ENCODE results near the gene SDK1. TPM values are rescaled to one million over a fixed set of nuclear protein-coding genes. Genes with fewer than 3 reads are reported as not detected.
"Not testable (repeated sequence)": the region's sequence is repeated elsewhere in the genome, so short reads cannot be mapped to it uniquely, and the experiment has no call there.

The SDK1 gene
- polyA plus RNA-seq, 2 donors: 0.33 to 0.47 TPM

DNA sequence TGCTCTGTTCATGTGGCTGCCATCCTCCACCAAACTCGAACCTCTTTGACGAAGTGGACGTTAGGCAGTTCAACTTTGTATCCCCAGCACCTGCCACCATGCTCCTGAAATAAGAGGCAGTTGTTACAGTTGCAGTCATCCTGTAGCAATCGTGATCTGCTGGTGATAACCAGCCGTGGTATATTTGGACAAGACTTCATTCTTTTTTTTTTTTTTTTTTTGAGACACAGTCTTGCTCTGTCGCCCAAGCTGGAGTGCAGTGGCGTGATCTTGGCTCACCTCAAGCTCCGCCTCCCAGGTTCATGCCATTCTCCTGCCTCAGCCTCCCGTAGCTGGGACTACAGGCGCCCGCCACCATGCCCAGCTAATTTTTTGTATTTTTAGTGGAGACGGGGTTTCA, 640.7 kb downstream of the SDK1 start:
- not testable (repeated sequence) for H3K4me3 ChIP-seq (ENCODE audit: low read depth in 1 of 2, low read length in 2 of 2); H3K36me3 ChIP-seq (ENCODE audit: control insufficient read depth in 2 of 2, insufficient read depth in 2 of 2, low read length in 1 of 2); H3K4me1 ChIP-seq (ENCODE audit: control insufficient read depth in 2 of 2, insufficient read depth in 2 of 2, low read length in 1 of 2); H3K27ac ChIP-seq (ENCODE audit: low read depth in 2 of 2, low read length in 1 of 2); H3K27me3 ChIP-seq (ENCODE audit: control insufficient read depth in 1 of 2, insufficient read depth in 2 of 2, low read length in 2 of 2); H3K9me3 ChIP-seq (ENCODE audit: control insufficient read depth in 2 of 2, insufficient read depth in 1 of 2, low read depth in 1 of 2, low read length in 1 of 2)
- 93 to 94% methylated on average over 12 of the region's 12 CpGs for WGBS, 2 donors

DNA sequence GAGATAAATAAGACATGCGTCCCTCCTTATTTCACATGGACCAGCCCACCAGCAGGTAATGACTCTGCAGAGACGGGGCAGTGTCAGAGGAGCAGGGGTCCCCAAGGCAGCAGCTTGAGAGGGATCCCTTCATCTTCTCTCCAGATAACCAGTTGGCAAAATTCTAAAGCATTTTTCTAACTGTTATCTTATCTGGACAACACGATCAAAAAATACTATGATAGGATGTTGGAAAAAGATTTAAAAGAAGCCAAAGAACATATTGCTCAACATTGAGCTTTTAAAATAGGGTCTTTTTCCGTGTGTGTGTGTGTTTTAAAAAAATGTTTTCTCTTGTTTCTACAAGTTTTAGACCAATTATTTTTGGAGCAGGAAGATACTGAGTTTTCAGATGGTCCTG, 641.2 kb downstream of the SDK1 start:
- no peaks in the 10 kb centered on the region for H3K9me3 ChIP-seq (ENCODE audit: control insufficient read depth in 2 of 2, insufficient read depth in 1 of 2, low read depth in 1 of 2, low read length in 1 of 2)
- H3K36me3 ChIP-seq (ENCODE audit: control insufficient read depth in 2 of 2, insufficient read depth in 2 of 2, low read length in 1 of 2): no peaks in the 10 kb centered on the region
- no peaks in the 10 kb centered on the region for H3K27me3 ChIP-seq (ENCODE audit: control insufficient read depth in 1 of 2, insufficient read depth in 2 of 2, low read length in 2 of 2)
- no peak overlapping the region for H3K4me3 ChIP-seq (ENCODE audit: low read depth in 1 of 2, low read length in 2 of 2)
- WGBS, 2 donors: 73 to 81% methylated on average over 4 of the region's 4 CpGs
- no peaks in the 10 kb centered on the region for H3K4me1 ChIP-seq (ENCODE audit: control insufficient read depth in 2 of 2, insufficient read depth in 2 of 2, low read length in 1 of 2)
- no peak overlapping the region for H3K27ac ChIP-seq (ENCODE audit: low read depth in 2 of 2, low read length in 1 of 2)

DNA sequence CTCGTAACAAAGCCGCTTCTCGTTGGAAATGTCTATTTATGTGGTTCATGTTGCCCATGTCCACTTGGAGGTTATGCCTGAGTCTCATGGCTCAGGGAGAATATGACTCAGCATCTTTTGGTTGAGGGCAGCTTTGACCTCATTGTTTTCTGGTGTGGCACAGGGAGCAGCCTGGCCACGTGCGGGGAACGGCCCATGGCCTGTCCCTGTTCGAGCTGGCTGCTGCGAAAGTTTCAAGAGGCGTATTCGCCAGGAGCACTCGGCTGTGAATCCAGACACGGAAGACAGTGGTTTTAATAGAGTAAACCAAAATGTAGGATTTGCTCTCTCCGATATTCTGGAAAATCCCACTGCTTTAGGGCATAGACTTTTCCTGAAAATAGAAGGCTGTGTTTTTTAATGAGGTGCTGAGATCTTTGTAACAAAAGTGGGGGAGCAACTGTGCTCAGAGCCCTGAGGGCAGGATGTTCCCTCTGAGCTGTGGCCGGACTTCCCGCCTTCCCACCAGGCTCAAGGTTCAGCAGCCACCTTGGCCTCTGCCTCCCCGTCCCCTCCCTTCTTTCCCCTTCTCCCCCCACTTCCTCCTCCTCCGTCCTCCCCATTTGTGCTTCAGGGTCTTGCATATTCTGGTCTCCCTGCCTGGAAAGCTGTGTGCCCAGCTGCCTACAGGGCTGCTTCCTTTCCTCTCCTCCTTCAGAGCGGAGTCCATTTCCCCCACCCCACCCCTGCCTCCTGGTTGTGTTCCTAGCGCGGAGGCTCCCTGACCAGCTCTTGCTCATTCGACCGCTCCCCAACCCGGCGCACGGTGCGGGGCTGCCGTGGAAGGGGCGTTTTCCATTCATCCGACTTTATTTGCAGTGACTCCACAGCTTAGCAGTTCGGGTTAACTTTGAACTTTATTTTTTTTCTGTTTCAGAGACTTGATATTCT, 642.0 kb downstream of the SDK1 start:
- Histone ChIP-seq H3K36me3 (ENCODE audit: control insufficient read depth in 2 of 2, insufficient read depth in 2 of 2, low read length in 1 of 2) (no peaks in the 10 kb centered on the region), H3K27ac (ENCODE audit: low read depth in 2 of 2, low read length in 1 of 2) (peak overlapping the region in 1 of 2 donors; percentile 45), H3K4me3 (ENCODE audit: low read depth in 1 of 2, low read length in 2 of 2) (no peak overlapping the region), H3K27me3 (ENCODE audit: control insufficient read depth in 1 of 2, insufficient read depth in 2 of 2, low read length in 2 of 2) (no peaks in the 10 kb centered on the region), H3K9me3 (ENCODE audit: control insufficient read depth in 2 of 2, insufficient read depth in 1 of 2, low read depth in 1 of 2, low read length in 1 of 2) (no peaks in the 10 kb centered on the region), H3K4me1 (ENCODE audit: control insufficient read depth in 2 of 2, insufficient read depth in 2 of 2, low read length in 1 of 2) (no peaks in the 10 kb centered on the region)
- 58 to 68% methylated on average over 29 to 30 of the region's 30 CpGs for WGBS, 2 donors

DNA sequence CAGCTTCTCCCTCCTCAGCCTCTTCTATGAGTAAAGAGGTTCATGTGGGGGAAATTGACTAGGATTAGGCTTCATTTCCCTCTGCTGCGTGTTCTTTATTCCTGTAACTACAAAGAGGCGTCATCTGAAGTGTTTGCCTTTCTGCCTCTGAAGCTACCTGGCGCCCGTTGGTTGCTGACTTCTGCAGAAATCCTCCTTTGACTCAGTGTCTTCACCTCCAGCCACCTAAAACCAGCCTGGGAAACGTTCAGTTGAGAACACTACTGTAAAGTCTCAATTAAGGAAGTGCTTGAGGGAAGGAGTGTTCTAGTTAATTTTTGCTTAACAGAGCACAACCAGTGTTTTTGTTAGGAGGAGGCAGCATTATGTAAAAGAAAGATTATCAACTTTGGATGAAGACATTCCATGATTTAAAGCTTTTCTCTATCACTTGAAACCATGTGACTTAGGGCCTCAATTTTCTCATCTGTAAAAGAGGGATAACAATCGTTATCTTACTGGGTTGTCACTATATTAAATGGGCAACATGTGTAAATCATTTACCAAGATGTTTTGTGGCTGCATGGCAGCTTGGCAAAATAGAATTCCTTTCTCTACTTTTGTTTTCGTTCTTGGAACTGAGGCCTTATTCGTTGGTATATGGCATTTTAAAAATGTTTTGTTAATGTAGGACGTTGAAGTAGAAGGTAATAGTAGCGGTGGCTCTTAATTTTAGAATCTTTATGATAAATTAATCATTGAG, 642.9 kb downstream of the SDK1 start:
- 62 to 65% methylated on average over 10 of the region's 10 CpGs for WGBS, 2 donors
- Histone ChIP-seq H3K4me3 (ENCODE audit: low read depth in 1 of 2, low read length in 2 of 2) (no peak overlapping the region), H3K27me3 (ENCODE audit: control insufficient read depth in 1 of 2, insufficient read depth in 2 of 2, low read length in 2 of 2) (no peaks in the 10 kb centered on the region), H3K36me3 (ENCODE audit: control insufficient read depth in 2 of 2, insufficient read depth in 2 of 2, low read length in 1 of 2) (no peaks in the 10 kb centered on the region), H3K9me3 (ENCODE audit: control insufficient read depth in 2 of 2, insufficient read depth in 1 of 2, low read depth in 1 of 2, low read length in 1 of 2) (no peaks in the 10 kb centered on the region), H3K4me1 (ENCODE audit: control insufficient read depth in 2 of 2, insufficient read depth in 2 of 2, low read length in 1 of 2) (no peaks in the 10 kb centered on the region), H3K27ac (ENCODE audit: low read depth in 2 of 2, low read length in 1 of 2) (no peak overlapping the region)

DNA sequence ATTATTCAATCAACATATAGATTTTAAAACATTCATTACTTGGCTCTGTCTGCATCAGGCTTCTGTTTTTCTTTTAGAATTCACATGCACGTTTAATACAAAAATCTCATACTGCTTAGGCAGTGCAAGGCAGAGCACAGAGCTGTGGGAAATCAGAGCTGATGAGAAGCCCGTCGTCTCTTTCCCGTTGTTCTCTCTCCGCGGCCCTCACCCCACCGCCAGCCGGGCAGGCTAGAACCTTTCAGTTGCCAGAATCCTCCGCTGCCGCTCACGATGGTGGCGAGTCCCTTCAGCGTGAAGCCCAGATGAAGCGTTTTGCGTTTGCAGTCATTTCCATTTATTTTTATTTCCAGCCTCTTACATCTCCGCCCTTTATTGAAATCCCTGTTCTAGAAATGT, 648.2 kb downstream of the SDK1 start:
- no peaks in the 10 kb centered on the region for H3K9me3 ChIP-seq (ENCODE audit: control insufficient read depth in 2 of 2, insufficient read depth in 1 of 2, low read depth in 1 of 2, low read length in 1 of 2)

DNA sequence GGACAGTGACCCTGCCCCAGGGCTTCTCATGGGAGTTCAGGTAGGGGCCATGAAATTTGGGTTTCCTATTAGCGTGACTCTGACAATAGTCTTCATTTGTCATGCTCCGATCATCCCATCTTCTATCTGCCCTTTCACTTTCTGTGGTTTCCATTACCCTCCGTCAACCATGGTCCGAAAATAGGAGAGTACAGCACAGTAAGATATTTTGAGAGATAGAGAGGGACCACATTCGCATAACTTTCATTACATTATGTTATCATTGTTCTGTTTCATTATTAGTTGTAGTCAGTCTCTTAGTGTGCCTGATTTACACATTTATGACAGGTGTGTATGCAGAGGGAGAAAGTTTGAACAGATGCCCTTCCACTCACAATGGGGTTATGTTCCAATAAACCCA, 649.2 kb downstream of the SDK1 start:
- Histone ChIP-seq H3K9me3 (ENCODE audit: control insufficient read depth in 2 of 2, insufficient read depth in 1 of 2, low read depth in 1 of 2, low read length in 1 of 2) (no peaks in the 10 kb centered on the region), H3K27me3 (ENCODE audit: control insufficient read depth in 1 of 2, insufficient read depth in 2 of 2, low read length in 2 of 2) (no peaks in the 10 kb centered on the region), H3K4me1 (ENCODE audit: control insufficient read depth in 2 of 2, insufficient read depth in 2 of 2, low read length in 1 of 2) (no peaks in the 10 kb centered on the region), H3K36me3 (ENCODE audit: control insufficient read depth in 2 of 2, insufficient read depth in 2 of 2, low read length in 1 of 2) (no peaks in the 10 kb centered on the region), H3K27ac (ENCODE audit: low read depth in 2 of 2, low read length in 1 of 2) (no peak overlapping the region), H3K4me3 (ENCODE audit: low read depth in 1 of 2, low read length in 2 of 2) (no peak overlapping the region)
- WGBS, 2 donors: 93 to 96% methylated on average over 5 of the region's 5 CpGs

More for the DNA sequence above, 648.2 kb downstream of the SDK1 start:
- Histone ChIP-seq H3K4me1 (ENCODE audit: control insufficient read depth in 2 of 2, insufficient read depth in 2 of 2, low read length in 1 of 2) (no peaks in the 10 kb centered on the region), H3K4me3 (ENCODE audit: low read depth in 1 of 2, low read length in 2 of 2) (no peak overlapping the region), H3K36me3 (ENCODE audit: control insufficient read depth in 2 of 2, insufficient read depth in 2 of 2, low read length in 1 of 2) (no peaks in the 10 kb centered on the region), H3K27me3 (ENCODE audit: control insufficient read depth in 1 of 2, insufficient read depth in 2 of 2, low read length in 2 of 2) (no peaks in the 10 kb centered on the region), H3K27ac (ENCODE audit: low read depth in 2 of 2, low read length in 1 of 2) (no peak overlapping the region)
- 66 to 81% methylated on average over 16 of the region's 16 CpGs for WGBS, 2 donors

DNA sequence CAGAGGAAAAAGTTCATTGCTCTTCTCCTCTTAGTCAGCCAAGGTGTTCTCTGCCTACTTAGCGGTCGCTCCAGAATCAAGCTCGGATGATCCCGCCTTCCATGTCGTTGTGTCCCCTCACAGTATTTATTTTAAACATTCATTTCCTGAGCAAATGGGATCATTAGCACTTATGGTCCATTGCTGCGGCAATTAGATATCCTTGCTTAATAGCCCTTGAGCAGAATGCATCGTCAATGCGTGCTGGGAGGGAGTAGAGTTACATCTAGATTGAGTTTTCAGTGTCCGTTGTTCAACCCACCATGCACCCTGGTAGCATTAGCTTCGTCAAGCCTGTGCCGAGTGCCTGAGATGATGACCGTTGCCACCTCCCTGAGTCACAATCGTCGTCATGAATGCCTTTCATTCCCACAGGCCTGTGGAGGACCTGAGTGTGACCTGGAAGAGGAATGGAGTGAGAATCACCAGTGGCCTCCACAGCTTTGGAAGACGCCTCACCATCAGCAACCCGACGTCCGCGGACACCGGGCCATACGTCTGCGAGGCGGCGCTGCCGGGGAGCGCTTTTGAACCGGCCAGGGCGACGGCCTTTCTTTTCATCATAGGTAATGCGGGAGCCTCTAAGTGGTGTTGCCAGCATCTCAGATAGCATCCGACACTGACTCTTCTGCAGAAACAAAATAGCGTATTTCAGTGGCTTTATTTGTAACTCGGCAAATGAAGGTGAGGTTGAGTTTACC, 650.4 kb downstream of the SDK1 start:
- no peaks in the 10 kb centered on the region for H3K36me3 ChIP-seq (ENCODE audit: control insufficient read depth in 2 of 2, insufficient read depth in 2 of 2, low read length in 1 of 2)
- whole genome bisulfite sequencing, 2 donors: 97% methylated on average over 33 of the region's 33 CpGs

DNA sequence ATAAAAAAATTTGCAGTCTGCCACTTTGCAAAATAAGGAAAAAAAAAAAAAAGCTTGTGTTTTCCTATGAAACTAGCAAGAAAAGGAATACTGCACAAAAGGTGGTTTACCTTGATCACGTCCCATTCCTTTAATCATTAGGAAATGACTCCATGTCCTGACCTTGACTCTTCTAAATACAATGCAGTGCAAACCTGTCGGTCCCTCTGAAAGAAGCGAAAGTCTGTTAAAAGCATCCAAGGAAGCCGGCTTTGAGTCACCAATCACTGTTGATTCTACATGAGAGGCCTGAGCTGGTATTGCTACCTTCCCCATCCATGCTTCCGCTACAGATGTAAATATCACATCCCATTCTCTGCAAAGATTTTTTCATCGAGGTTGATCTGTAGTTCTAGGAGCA, 652.1 kb downstream of the SDK1 start:
- peaks cover 5 to 15% of the 10 kb centered on the region in 2 donors for H3K4me1 ChIP-seq (ENCODE audit: control insufficient read depth in 2 of 2, insufficient read depth in 2 of 2, low read length in 1 of 2)
- no peaks in the 10 kb centered on the region for H3K9me3 ChIP-seq (ENCODE audit: control insufficient read depth in 2 of 2, insufficient read depth in 1 of 2, low read depth in 1 of 2, low read length in 1 of 2)
- H3K36me3 ChIP-seq (ENCODE audit: control insufficient read depth in 2 of 2, insufficient read depth in 2 of 2, low read length in 1 of 2): no peaks in the 10 kb centered on the region
- no peak overlapping the region for H3K4me3 ChIP-seq (ENCODE audit: low read depth in 1 of 2, low read length in 2 of 2)
- WGBS, 2 donors: 80 to 81% methylated on average over 6 of the region's 6 CpGs
- H3K27ac ChIP-seq (ENCODE audit: low read depth in 2 of 2, low read length in 1 of 2): no peak overlapping the region
- H3K27me3 ChIP-seq (ENCODE audit: control insufficient read depth in 1 of 2, insufficient read depth in 2 of 2, low read length in 2 of 2): no peaks in the 10 kb centered on the region

More for the DNA sequence above, 650.4 kb downstream of the SDK1 start:
- Histone ChIP-seq H3K9me3 (ENCODE audit: control insufficient read depth in 2 of 2, insufficient read depth in 1 of 2, low read depth in 1 of 2, low read length in 1 of 2) (no peaks in the 10 kb centered on the region), H3K27ac (ENCODE audit: low read depth in 2 of 2, low read length in 1 of 2) (no peak overlapping the region), H3K4me3 (ENCODE audit: low read depth in 1 of 2, low read length in 2 of 2) (no peak overlapping the region), H3K27me3 (ENCODE audit: control insufficient read depth in 1 of 2, insufficient read depth in 2 of 2, low read length in 2 of 2) (no peaks in the 10 kb centered on the region), H3K4me1 (ENCODE audit: control insufficient read depth in 2 of 2, insufficient read depth in 2 of 2, low read length in 1 of 2) (peaks cover 3 to 9% of the 10 kb centered on the region in 2 donors)

DNA sequence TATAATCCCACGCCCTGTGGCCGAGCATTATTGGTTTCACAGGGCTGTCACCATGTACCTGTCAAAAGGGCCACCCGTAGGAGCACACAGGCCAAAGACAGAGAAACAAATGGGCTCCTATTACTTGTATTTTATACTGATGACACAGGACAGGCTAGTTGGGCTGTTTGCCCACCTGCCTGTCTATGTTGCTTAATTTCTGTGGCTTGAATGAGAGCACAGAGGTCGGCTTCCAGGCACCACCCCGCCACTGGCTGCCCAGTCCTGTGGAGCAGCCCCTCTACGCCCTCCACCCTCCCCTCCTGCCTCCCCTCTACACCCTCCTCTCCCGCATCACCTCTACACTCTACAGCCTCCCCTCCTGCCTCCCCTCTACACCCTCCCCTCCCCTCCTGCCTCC, 652.9 kb downstream of the SDK1 start:
- 70 to 82% methylated on average over 6 to 7 of the region's 7 CpGs for WGBS, 2 donors
- H3K9me3 ChIP-seq (ENCODE audit: control insufficient read depth in 2 of 2, insufficient read depth in 1 of 2, low read depth in 1 of 2, low read length in 1 of 2): no peaks in the 10 kb centered on the region
- H3K27ac ChIP-seq (ENCODE audit: low read depth in 2 of 2, low read length in 1 of 2): no peak overlapping the region
- no peaks in the 10 kb centered on the region for H3K36me3 ChIP-seq (ENCODE audit: control insufficient read depth in 2 of 2, insufficient read depth in 2 of 2, low read length in 1 of 2)
- H3K27me3 ChIP-seq (ENCODE audit: control insufficient read depth in 1 of 2, insufficient read depth in 2 of 2, low read length in 2 of 2): no peaks in the 10 kb centered on the region
- H3K4me3 ChIP-seq (ENCODE audit: low read depth in 1 of 2, low read length in 2 of 2): no peak overlapping the region
- peaks cover 5 to 15% of the 10 kb centered on the region in 2 donors for H3K4me1 ChIP-seq (ENCODE audit: control insufficient read depth in 2 of 2, insufficient read depth in 2 of 2, low read length in 1 of 2)

Data from esophagus (tissue), 2 donors.